Smooth muscle cell (in vitro differentiated cells): Measurements from ENCODE around the gene MACF1. TPM values are rescaled to one million over a fixed set of nuclear protein-coding genes. Genes with fewer than 3 reads are reported as not detected.
"Not testable (repeated sequence)": the region's sequence is repeated elsewhere in the genome, so short reads cannot be mapped to it uniquely, and the experiment has no call there.

ENCODE experiments used
- DNase-seq: peaks from one replicate; lab custom pipeline; 2025; ENCODE audit not compliant: unreplicated experiment; lab: John Stamatoyannopoulos, UW
- H2AFZ ChIP-seq: fragments of 200-600 bp; sonication (generic); 2 replicates; pipeline ENCODE4 v1.6.0; 2016; ENCODE audit warnings: antibody characterized with exemption, low read depth, mild to moderate bottlenecking
- H3F3A ChIP-seq: fragments of 200-600 bp; sonication (generic); 2 replicates; pipeline ENCODE4 v1.6.0; 2017; ENCODE audit warnings: antibody characterized with exemption, low read depth
- H3K27ac ChIP-seq: fragments of 200-600 bp; sonication (generic); 2 replicates; pipeline ENCODE4 v1.5.1; 2016; ENCODE audit warnings: low read depth, mild to moderate bottlenecking
- H3K27me3 ChIP-seq: fragments of 200-600 bp; sonication (generic); 2 replicates; pipeline ENCODE4 v1.6.1; 2016; ENCODE audit warnings: low read depth, mild to moderate bottlenecking
- H3K36me3 ChIP-seq: fragments of 200-600 bp; sonication (generic); 2 replicates; pipeline ENCODE4 v1.5.1; 2016; ENCODE audit warnings: low read depth
- H3K4me1 ChIP-seq: fragments of 200-600 bp; sonication (generic); 2 replicates; pipeline ENCODE4 v1.5.1; 2016; ENCODE audit warnings: low read depth
- H3K4me2 ChIP-seq: fragments of 200-600 bp; sonication (generic); 2 replicates; pipeline ENCODE4 v1.6.0; 2016; ENCODE audit warnings: mild to moderate bottlenecking
- H3K4me3 ChIP-seq: fragments of 200-600 bp; sonication (generic); 2 replicates; pipeline ENCODE4 v1.5.1; 2016; ENCODE audit warnings: mild to moderate bottlenecking
- H3K79me2 ChIP-seq: fragments of 200-600 bp; sonication (generic); 2 replicates; pipeline ENCODE4 v1.6.0; 2016; ENCODE audit warnings: low read depth, mild to moderate bottlenecking
- H3K9ac ChIP-seq: fragments of 200-600 bp; sonication (generic); 2 replicates; pipeline ENCODE4 v1.6.0; 2016; ENCODE audit warnings: low read depth
- H3K9me3 ChIP-seq: fragments of 200-600 bp; sonication (generic); replicated peaks from 2 replicates; pipeline ENCODE4 v1.5.1; 2016; ENCODE audit warnings: low read depth
- H4K20me1 ChIP-seq: fragments of 200-600 bp; sonication (generic); 2 replicates; pipeline ENCODE4 v1.6.0; 2016; ENCODE audit warnings: low read depth
- WGBS: methylation state at CpG from one replicate; pipeline ENCODE4 v1.1.7; 2016; ENCODE audit warnings: low lambda C conversion rate; 5-methylcytosine and 5-hydroxymethylcytosine counted together
- polyA plus RNA-seq: library from polyadenylated mRNA; unstranded; fragments of >200 nt; fragmentation: Nextera tagmentation; extraction: Ambion mirVana; gene quantifications from 2 replicates; pipeline ENCODE4 v1.2.1, GENCODE V29; 2016
- total RNA-seq: library from RNA; depleted of rRNA; stranded (reverse); fragments of >200 nt; gene quantifications from 2 replicates; pipeline ENCODE4 v1.2.3, GENCODE V29; 2014
- TF ChIP-seq, protein P1 (sequence below): fragments of 200-600 bp; sonication (generic); IDR thresholded peaks from 2 replicates; pipeline ENCODE4 v1.5.1; 2017; ENCODE audit warnings: borderline replicate concordance, mild to moderate bottlenecking, antibody characterized with exemption; ENCODE audit not compliant: insufficient read depth, poor library complexity, severe bottlenecking

Gene MACF1
- total and polyA plus RNA-seq, 2 experiments from 2014 or later: 36.9 to 195 TPM

DNA sequence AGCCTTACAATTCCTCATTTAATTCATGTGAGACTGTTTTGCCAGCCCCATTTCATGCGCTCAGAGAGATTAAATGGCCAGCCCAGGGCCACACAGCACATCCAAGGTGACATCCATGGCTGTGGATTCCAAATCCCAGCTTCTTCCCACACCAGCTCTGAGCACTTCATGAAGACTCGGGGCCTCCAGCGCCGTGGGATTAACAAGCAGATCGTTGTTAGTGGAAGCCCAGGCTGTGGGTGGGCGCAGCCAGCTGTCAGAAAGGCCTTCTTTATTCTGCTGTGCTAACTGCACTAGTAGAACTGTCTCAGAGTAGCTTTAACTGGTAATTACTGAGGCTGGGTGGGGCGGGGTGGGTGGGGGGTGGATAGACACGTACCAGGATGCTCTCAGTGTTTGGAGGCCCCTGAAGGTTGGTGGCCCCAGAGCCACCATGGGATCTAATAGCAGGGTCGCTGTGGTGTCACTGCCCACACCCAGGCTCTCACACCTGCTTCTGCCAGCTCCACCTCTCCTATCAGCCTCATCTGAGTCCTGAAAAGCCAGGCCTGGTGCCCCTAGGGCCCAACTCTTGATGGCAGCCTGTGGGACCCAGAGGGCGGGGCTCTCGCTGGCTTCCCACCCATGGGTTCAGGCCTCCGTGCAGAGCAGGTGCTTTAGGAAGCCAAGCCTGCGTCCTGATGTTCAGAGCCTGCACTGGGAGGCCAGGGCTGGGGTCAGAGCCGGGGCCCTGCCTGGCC is 290.3 kb downstream of the MACF1 start:
- Histone ChIP-seq H3K27me3 (peaks cover 43% of the 10 kb centered on the region), H3K27ac (no peak overlapping the region), H3K9me3 (no peaks in the 10 kb centered on the region), H3K9ac (no peak overlapping the region), H3K4me1 (peaks cover 3% of the 10 kb centered on the region), H4K20me1 (no peaks in the 10 kb centered on the region), H3K79me2 (no peaks in the 10 kb centered on the region), H3K36me3 (no peaks in the 10 kb centered on the region), H3F3A (no peaks in the 10 kb centered on the region), H3K4me3 (no peak overlapping the region), H2AFZ (no peak overlapping the region), H3K4me2 (no peak overlapping the region)
- no peak for DNase-seq
- WGBS: 83% methylated on average over 13 of the region's 14 CpGs
- TF ChIP-seq, protein P1, sequence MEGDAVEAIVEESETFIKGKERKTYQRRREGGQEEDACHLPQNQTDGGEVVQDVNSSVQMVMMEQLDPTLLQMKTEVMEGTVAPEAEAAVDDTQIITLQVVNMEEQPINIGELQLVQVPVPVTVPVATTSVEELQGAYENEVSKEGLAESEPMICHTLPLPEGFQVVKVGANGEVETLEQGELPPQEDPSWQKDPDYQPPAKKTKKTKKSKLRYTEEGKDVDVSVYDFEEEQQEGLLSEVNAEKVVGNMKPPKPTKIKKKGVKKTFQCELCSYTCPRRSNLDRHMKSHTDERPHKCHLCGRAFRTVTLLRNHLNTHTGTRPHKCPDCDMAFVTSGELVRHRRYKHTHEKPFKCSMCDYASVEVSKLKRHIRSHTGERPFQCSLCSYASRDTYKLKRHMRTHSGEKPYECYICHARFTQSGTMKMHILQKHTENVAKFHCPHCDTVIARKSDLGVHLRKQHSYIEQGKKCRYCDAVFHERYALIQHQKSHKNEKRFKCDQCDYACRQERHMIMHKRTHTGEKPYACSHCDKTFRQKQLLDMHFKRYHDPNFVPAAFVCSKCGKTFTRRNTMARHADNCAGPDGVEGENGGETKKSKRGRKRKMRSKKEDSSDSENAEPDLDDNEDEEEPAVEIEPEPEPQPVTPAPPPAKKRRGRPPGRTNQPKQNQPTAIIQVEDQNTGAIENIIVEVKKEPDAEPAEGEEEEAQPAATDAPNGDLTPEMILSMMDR: no peak

DNA sequence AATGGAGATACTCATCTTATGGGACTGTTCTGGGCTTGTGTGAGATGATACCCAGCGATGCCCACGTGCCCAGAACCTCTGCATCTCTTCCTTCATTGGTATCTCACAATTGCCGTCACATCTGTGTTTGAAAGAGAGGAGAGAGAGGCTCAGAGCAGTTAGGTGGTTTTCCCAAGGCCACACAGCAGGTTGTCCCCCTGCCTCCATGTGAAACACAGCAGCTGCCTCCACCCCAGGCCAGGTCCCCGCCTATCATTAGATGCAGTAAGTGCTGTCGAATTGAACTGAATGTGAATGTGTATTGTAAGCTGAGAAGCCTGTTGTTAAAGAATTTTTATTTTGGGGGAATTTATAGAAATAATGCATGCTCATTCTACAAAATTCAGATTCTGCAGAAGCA is 292.0 kb downstream of the MACF1 start:
- WGBS: 94% methylated on average over 5 of the region's 5 CpGs
- H3F3A ChIP-seq, H3K9me3 ChIP-seq, H3K4me2 ChIP-seq, H4K20me1 ChIP-seq, H2AFZ ChIP-seq, DNase-seq, H3K4me1 ChIP-seq, H3K36me3 ChIP-seq, H3K4me3 ChIP-seq, H3K79me2 ChIP-seq, H3K27ac ChIP-seq, H3K9ac ChIP-seq: not testable (repeated sequence)
- H3K27me3 ChIP-seq: peaks cover 28% of the 10 kb centered on the region

DNA sequence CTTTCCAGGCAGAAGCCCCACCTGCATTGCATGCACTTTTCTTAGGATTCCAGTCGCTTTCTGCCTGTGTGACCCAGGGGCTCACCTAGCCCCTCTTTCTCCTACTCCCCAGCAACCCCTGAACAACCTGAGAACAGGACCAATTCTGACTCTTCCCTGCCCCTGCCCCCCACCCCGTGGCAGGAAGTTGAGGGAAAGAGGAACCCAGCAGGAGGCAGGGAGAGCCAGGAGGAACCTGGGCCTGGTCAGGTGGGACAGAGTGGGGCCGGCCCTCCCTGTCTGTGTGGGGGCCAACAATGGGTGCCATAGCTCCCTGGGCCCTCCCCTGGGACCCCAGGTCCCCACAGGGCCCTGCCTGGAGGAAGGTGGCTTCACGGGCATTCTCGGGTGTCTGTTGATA is 293.1 kb downstream of the MACF1 start:
- WGBS: 85% methylated on average over 5 of the region's 5 CpGs
- Histone ChIP-seq H3K4me1 (no peaks in the 10 kb centered on the region), H3K9ac (no peak overlapping the region)

DNA sequence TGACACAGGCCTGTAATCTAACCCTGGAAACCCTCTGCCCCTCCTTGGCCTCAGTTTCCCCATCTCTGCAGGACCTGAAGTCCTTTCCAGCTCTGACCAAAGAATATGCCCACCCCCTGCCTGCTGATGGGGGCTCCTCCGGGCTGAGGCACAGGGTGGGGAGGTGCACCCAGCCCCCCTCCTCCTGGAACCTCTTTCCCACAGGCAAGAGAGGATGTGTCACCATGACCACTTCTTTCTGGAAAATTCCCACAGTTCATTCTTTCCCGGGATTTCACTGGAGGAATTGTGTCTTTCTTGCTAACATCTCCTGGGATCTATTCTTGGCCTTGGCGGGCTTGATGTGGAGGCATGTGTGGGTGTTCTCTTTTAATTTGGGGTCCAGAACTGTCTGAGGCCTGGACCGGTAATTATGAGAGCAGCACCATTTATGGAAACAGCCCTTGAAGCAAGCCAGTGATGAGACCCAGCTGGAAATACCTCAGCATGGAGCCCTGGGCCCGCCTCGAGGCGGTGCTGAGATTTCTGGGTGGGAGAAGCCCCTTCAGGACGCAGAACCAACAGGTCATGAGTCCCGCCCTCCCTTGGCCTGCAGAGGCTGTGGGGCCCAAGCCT is 293.7 kb downstream of the MACF1 start:
- DNase-seq, H3K4me3 ChIP-seq, H3K4me2 ChIP-seq, H3F3A ChIP-seq, H4K20me1 ChIP-seq, H2AFZ ChIP-seq, H3K27ac ChIP-seq, H3K9me3 ChIP-seq, H3K4me1 ChIP-seq, H3K79me2 ChIP-seq, H3K9ac ChIP-seq, H3K36me3 ChIP-seq: not testable (repeated sequence)
- WGBS: 83% methylated on average over 7 of the region's 9 CpGs
- H3K27me3 ChIP-seq: peaks cover 13% of the 10 kb centered on the region

More for the DNA sequence above, 293.1 kb downstream of the MACF1 start:
- Histone ChIP-seq H3K27me3 (peaks cover 20% of the 10 kb centered on the region), H3K4me2 (no peak overlapping the region), H3K4me3 (no peak overlapping the region), H3K79me2 (no peaks in the 10 kb centered on the region), H2AFZ (no peak overlapping the region), H3K36me3 (no peaks in the 10 kb centered on the region), H3K9me3 (no peaks in the 10 kb centered on the region), H3F3A (no peaks in the 10 kb centered on the region), H3K27ac (no peak overlapping the region), H4K20me1 (no peaks in the 10 kb centered on the region)
- DNase-seq: no peak
- TF ChIP-seq, protein P1: no peak

DNA sequence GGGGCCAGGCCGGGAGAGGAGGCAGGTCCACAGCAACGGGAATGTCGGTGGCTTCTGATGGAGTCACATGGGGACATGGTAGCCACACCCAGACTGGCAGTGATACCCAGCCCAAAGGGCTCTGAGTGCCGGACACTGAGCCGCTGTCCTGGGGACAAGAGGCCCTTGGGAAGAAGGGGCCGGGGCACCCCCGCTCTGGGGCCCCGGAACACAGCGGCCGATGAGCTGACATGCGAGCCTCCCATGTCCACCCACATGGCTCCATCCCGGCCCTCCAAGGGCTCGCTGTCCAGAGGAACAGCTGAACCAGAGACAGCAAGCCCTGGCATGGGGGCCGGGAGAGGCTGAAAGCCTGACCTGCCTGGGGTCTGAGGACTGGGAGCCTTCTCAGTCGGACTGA is 294.3 kb downstream of the MACF1 start:
- H3K4me3 ChIP-seq, H3K9ac ChIP-seq, H3K4me2 ChIP-seq, H3F3A ChIP-seq, H3K4me1 ChIP-seq, DNase-seq, H2AFZ ChIP-seq, H3K36me3 ChIP-seq, H3K79me2 ChIP-seq, H4K20me1 ChIP-seq, H3K9me3 ChIP-seq, H3K27me3 ChIP-seq, H3K27ac ChIP-seq: not testable (repeated sequence)
- WGBS: 97% methylated on average over 13 of the region's 15 CpGs
